ENCODE data around the gene MTX1. TPM values are rescaled to one million over a fixed set of nuclear protein-coding genes. Genes with fewer than 3 reads are reported as not detected.
"Not testable (repeated sequence)": the region's sequence is repeated elsewhere in the genome, so short reads cannot be mapped to it uniquely, and the experiment has no call there.

Gene MTX1
- total RNA-seq, 1 donor: 38.0 TPM

DNA sequence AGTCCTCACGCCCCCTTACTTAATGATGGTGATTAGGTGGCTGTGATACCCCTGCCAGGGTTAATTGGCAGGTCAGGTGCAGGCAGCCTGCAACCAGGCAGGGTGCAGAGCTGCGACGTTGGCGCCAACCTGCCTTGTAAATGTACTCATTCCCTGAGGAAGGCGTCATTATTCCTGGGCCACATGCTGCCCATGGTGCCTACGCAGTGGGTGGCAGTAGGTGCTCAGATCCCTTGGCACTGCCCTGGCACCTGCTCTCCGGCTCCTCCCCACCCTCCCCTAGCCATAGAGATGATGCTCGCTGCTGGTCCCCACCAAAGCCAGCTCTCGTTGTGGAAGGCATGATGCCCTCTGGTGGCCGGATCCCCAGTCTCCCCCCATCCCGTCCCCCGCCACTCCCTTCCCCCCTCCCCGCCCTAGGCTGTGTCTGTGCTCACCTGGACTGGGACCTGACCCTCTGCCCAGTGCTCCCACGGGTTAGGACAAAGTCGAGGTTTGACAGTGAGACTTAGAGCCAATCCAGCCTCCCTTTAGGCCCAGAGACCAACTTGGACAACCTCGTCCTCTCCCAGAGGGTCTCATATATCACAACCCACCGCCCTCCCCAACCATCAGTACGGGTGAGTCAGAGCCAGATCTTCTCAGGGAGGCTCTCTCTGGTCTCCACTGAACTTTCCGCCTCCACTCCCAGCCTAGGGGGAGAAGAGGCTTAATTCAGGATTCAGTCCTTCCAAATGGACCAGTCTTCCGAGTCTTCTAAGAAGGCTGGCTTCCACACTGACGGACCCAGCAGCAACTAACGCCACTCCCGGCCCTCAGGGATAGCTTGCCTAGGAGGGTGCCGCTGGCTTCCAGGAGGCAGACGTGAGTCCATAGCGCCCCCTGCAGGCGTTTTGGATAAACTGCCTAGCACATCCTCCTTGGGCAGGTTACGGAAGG lies 41.1 kb upstream of the MTX1 start:
- peak; percentile 90 for TF ChIP-seq CTCF (IDR thresholded peaks at IDR 0.05; ENCODE audit: insufficient read depth, low read depth, low read length)
- H3K4me3 ChIP-seq (ENCODE audit: low read depth, low read length): no peak overlapping the region
- DNase-seq (ENCODE audit: low read depth): peak; percentile 86

- not testable (repeated sequence) for DNase-seq (ENCODE audit: low read depth); H3K4me3 ChIP-seq (ENCODE audit: low read depth, low read length)
Measured at GRCh38 chr1:155168105-155168445, 40.4 kb upstream of the MTX1 start.

DNA sequence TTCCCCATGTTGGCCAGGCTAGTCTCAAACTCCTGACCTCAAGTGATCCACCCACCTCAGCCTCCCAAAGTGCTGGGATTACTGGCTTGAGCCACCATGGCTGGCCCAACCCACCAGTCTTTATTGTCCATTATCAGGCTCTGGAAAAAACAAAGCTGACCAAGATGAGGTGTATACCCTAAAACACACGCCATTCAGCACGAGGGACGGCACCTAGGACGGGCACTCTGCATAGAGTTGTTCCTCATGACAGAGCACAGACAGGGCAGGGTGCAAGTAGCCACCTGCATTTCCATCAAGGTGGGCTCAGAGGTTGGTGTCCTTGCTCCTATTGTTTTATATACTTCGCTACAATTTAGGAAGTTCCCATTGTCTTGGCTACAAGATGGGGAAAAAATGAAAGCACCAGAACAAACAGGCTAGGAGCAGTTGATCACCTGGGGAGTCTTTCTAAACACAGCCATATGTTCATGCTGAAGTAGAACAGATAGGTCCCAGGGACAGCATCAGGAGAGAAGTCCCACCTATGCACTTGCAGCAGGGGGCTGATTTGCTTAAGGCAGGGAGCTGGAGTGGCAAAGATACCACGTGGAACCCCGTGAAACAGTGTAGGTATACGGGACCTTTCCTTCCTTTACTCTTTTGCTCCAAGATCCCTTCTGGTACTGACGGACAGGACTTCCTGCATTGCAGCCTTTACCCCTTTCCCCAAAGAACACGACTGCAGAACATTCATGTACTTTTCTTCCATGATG lies 39.9 kb upstream of the MTX1 start:
- no peak for TF ChIP-seq CTCF (IDR thresholded peaks at IDR 0.05; ENCODE audit: insufficient read depth, low read depth, low read length)
- H3K4me3 ChIP-seq (ENCODE audit: low read depth, low read length): no peak overlapping the region
- DNase-seq (ENCODE audit: low read depth): no peak

DNA sequence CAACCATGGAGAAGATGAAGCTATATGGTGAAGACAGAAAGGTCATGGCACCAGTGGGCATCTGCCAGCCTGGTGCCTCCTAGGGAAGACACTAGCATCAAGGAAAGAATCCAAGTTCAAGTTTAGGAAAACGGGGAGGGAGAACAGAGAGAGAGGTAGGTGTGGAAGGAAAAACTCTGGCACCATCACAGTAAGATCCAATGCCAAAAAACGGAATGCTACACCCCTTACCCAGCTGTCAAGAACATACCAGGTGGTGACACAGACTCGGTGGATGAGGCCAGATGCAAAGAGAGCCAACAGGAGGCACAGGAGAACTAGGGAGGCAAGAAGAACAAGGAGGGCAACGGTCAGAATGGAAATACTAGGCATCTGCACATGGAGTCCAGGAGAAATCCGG lies 39.0 kb upstream of the MTX1 start:
- no peak for TF ChIP-seq CTCF (IDR thresholded peaks at IDR 0.05; ENCODE audit: insufficient read depth, low read depth, low read length)
- DNase-seq (ENCODE audit: low read depth): no peak
- no peak overlapping the region for H3K4me3 ChIP-seq (ENCODE audit: low read depth, low read length)

DNA sequence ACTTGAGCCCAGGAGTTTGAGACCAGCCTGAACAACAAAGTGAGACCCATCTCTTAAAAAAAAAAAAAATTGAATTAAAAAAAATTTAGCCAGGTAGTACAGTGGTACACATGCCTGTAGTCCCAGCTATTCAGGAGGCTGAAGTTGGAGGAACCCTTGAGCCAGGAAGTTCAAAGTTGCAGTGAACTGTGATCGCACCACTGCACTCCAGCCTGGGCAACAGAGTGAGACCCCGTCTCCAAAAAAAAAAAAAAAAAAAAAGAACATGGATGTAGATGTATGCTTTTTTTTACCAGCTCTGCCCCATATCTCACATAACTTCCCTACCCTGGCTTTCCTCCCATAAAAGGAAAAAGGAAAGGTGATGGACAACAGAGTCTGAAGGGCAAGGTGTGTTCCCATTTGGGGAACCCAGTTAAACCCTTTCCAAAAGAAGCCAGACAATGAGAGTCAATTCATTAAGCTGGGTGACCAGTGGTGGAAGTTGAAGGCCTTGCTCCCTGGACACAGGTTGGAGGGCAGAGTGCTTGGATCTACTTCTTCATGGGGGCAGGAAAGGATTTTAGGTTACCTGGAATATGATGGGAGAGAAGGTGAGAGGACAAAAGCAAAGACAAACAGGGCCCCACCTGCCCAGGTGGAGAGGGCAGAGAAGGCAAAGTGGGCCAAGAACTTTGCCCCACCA lies 38.3 kb upstream of the MTX1 start:
- H3K4me3 ChIP-seq (ENCODE audit: low read depth, low read length): no peak overlapping the region
- TF ChIP-seq CTCF (IDR thresholded peaks at IDR 0.05; ENCODE audit: insufficient read depth, low read depth, low read length): no peak
- no peak for DNase-seq (ENCODE audit: low read depth)

GRCh38 chr1:155170806-155171205 lies 37.7 kb upstream of the MTX1 start:
- no peak overlapping the region for H3K4me3 ChIP-seq (ENCODE audit: low read depth, low read length)
- DNase-seq (ENCODE audit: low read depth): no peak
- TF ChIP-seq CTCF (IDR thresholded peaks at IDR 0.05; ENCODE audit: insufficient read depth, low read depth, low read length): no peak

Measured in fibroblast of villous mesenchyme (primary cell).